HG02981 (cell line): ENCODE results near the gene VHLL.
"Not testable (repeated sequence)": the region's sequence is repeated elsewhere in the genome, so short reads cannot be mapped to it uniquely, and the experiment has no call there.

Experiments used
- ATAC-seq: cut with Tn5 transposase; IDR thresholded peaks from one replicate; pipeline ENCODE4 v1.9.1; 2021; ENCODE audit warnings: mild to moderate bottlenecking, moderate library complexity; ENCODE audit not compliant: unreplicated experiment

The VHLL gene

DNA sequence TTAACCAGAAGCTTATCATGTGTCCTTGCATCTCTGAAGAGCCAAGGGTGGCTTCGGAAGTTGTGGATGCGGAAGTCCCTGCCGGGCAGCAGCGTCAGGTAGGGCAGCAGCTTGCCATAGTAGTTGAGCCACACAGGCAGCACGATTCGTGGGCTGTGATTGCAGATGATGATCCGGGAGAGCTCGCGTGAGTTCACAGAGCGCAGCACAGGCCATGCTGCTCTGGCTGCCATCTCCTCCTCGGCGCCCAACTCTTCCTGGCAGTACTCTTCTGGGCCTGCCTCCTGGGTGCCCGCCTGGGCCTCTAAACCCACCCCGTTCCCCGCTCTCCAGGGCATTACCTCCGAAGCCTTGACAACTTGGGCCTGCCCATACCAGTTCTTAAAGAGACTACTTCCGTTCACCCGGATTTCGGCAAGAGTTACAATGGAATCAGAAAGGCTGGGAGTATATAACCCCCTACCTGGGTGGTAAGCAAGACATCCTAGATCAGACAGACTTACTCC is at the start of gene VHLL:
VHLL (minus strand) TSS at position 456 of the 506 bp plus-strand sequence; CDS start at position 338, 118 bp downstream.
- no peak for ATAC-seq

DNA sequence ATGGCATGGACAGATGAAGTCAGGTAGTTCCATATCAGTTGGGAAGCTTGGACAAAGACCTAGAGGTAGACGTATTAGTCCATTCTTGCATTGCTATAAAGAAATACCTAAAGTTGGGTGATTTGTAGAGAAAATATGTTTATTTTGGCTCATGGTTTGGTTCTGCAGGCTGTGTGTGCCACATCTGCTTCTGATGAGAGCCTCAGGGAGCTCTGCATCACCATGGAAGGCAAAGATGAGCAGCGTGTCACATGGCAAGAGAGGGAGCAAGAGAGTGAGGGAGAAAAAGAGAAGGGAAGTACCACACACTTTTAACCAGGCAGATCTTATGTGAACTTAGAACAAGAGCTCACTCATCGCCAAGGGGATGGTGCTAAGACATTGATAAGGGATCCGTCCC is 48.2 kb upstream of the VHLL start:
- ATAC-seq: no peak

DNA sequence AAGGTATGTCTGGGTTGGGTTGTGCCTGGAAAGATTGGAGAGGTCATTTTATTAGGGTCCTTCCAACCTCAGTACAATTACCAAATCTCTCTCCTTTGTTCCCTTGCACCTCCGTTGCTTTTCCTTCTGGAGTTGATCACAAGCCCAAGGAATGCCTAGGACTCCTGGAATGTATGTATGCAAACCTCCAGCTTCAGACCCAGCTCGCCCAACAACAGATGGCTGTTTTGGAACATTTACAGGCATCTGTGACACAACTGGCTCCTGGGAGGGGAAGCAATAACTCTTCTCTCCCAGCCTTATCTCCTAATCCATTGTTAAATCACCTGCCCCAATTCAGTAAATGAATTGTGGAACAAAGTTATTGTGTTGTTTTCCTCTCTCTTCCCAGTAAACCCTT is 47.5 kb upstream of the VHLL start:
- ATAC-seq: no peak

DNA sequence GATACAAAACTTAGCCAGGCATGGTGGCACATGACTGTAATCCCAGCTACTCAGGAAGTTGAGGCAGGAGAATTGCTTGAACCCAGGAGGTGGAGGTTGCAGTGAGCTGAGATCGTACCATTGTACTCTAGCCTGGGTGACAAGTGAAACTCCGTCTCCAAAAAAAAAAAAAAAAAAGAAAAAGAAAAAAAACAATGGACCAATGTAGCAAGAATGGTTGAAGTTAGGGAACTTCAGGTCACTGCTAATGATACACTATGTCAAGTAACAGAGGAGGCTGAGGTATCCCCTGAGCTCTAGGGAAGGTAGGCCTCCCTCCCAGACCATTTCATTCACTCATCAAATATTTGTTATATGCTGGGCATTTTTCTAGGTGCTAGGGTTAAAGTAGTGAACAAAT is 46.9 kb upstream of the VHLL start:
- not testable (repeated sequence) for ATAC-seq

DNA sequence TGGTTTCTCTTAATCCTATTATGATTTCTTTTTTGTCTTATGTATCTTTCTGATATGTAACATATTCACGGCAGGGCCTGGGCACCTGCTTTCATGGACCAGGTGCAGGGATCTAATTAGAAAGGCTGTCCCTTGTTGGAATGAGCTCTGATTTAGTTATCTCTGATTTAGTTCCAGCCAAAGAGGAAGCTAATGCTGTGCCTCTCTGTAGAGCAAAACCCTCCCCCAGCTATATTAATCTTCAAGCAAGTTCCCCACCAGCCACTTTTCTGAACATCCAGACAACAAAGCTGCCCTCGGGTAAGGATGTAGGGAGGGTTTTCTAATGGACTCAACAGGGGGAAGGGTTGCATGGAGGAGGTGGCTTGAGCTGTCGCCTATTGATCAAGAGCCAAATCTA is 45.3 kb upstream of the VHLL start:
- no peak for ATAC-seq

DNA sequence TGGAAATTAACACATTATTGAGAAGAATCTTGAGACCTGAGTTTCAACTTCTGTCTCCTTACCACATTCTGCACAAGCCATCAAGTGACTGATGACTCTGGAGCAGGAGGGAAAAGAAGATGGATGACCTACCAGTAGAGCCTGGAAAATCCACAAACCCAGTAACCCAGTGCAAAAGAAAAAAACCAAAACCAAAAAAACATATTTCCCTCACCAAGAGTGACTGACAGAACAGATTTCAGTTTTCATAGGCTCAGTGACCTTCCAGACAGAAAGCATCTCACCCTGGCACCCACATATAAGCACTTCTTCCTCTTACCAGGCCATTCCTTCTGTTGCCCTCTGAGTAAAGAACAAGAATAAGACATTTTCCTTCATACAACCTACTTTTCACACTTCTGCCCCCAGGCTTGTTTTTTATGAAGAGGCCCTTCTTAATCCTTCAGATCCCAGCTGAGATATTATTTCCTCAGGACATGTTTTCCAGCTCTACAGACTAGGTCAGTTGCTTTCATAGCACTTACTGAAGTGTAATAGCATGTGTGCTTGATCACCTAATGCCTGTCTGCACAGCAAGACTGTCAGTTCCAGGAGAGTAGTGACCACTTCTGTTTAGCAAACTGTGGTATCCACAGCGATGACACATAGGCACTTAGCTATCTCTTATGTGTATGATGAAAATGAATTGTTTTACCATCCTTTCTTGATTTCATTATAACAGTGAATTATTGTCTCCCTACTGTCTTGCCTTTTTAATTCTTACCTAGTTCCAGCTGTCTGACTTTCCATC is 43.3 kb upstream of the VHLL start:
- ATAC-seq: no peak

DNA sequence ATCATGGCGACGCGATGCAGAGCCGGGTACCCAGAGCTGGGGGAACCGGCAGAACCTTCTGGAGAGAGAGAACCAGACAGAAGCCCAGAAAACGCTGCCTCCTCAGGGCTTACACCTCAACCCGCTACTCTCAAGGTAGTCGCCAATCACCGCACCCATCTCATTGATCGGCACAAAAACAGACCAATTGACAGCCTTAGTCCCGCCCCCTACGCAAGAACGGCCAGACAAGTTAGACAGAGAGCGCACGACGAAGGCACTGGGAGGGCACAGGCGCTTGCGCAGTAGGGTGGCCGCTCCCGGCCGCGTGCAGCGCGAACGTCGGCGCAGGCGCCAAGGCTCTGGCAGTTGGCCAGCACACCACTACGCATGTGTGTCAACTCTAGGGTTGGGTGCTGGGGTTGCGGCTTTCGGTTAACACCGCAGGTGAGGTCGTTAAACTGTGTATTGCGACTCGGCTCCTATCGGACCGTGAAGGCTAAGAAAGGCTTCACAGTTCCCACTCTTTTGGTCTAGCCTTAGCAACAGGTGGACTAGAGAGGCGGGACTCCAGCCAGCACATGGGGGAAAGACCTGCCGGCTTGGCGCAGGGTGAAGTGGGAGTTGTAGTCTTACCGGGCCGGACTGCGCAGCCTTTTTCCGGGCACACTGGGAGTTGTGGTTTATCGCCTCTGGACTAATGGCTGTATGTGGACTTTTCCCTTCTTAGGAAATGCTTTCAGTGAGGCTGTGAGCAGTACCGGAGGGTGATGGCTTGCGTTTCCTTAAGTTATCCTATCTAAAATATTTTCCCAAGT is 39.3 kb upstream of the VHLL start, which contains the start of the genes CCT3 and TSACC:
CCT3 (minus strand) TSS at position 113 of the 797 bp plus-strand sequence; CDS start at position 5, 108 bp downstream.
TSACC (plus strand) TSS at position 347 of the 797 bp plus-strand sequence. CDS start 1,232 bp downstream, outside the sequence.
- peak; percentile 90 for ATAC-seq

DNA sequence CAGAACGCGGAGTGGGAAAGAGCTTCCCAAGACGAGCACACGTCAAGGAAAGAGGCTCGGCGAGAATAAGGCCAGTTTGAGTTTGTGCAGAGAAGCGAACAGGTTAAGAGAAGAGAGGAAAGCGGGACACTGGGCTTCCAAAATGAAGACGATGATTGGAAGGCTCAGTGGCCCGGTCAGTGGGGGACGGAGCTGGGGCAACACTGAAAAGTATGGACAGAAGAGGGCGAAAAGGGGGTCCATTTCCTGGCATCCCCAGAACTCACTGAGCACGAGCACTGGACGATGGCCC is 38.7 kb upstream of the VHLL start:
- no peak for ATAC-seq

DNA sequence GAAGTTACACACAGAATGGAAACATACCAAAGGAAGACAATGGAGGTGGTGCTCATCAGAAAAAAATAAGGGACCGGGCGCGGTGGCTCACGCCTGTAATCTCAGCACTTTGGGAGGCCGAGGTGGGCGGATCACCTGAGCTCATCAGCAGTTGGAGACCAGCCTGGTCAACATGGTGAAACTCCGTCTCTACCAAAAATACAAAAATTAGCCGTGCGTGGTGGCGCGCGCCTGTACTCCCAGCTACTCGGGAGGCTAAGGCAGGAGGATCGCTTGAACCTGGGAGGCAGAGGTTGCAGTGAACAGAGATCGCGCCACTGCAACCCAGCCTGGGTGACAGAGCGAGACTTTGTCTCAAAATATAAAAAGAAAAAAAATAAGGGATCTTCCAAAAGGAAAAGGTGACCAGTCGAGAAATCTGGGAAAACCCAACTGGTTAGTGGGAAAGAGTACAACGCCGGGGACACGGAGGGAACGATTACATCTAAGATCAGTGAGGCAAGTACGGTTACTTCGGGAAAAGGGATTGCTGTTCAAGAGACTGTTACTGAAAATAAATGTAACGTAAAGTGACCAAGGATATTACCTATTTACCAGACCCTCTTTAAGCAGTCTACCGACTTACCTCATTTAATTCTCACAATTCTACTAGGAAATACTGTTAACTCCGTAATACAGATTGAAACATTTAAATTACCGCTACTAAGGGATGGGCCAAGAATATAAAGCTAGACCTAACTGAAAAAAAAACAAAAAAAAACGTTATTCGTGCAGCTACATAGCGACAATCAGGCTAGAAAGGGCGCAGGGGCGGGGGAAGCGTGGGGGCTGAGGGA is 38.2 kb upstream of the VHLL start:
- no peak for ATAC-seq

DNA sequence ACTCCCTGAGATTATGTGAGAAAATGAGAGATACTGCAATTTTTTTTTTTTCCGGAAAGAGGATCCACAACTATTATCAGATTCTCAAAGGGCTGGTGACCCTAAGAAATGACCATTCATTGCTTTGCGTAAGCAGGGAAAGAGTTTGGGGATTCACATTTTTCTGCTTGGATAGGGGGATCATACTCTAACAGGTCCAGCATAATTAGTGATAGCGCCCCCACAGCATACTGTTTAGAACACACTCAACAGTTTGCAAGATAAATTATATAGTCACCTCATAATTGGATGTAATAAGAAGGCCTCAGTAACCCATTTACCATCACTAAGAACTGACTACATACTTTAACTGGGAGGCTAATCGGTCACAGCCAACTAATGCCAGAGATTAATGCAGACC is 37.1 kb upstream of the VHLL start:
- ATAC-seq: no peak

DNA sequence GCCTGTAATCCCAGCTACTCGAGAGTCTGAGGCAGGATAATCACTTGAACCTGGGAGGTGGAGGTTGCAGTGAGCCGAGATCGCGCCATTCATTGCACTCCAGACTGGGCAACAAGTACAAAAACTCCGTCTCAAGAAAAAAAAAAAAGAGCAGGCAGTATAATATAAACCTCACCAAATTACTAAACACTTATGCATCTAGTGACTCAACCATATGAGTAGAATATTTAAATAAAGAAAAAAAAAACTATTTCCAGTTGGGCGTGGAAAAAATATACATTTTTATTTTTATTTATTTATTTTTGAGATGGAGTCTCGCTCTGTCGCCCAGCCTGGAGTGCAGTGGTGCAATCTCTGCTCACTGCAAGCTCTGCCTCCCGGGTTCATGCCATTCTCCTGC is 24.1 kb upstream of the VHLL start:
- not testable (repeated sequence) for ATAC-seq

DNA sequence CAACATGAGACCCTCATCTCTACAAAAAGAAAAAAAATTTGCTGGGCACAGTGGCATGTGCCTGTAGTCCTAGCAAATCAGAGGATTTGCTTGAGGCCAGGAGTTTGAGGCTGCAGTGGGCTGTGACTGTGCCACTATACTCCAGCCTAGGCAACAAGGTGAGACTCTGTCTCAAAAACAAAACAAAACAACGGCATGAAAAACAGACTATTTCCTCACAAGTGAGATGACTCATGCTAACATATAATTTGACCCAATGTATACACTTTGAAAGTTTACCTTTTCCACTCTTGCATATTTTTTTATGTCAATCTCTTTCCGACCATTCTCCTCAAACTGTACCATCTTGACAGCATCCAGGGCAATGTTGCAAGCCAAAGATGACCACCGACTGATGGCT is 21.5 kb upstream of the VHLL start:
- no peak for ATAC-seq

DNA sequence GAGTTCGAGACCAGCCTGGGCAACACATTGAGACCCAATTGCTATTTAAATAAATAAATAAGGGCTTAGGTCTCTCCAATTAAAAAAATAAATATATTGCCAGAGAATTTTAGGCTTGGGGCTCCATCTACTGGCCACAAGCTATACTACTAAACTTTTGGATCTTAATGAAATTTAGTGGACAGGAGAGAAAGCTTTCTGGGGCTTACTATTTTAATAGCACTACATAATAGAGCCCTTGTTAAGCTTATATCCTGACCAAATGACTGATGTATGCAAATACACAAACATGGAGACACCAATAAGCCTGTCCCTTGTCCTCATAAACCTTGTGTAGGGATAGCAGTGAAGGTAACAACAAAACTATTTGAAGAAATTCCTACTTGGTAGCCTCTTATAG is 20.6 kb upstream of the VHLL start:
- no peak for ATAC-seq

DNA sequence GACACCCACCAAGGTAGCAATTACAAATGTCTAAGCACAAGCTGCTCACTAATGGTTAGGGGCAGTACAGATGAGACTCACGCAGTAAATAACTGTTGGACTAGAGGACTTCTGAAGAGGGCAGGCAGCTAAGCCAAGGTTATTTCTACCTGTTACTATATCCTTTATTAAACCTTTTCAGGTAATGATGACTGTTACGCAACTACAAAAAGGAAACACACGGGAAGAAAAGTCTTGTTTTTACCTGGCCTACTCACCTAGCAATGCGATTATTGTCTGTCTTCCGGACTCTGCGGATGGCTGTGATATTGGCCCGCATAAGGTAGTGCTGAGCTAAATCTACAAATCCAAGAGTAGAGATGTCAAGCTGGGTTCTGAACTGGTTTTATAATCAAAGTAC is 17.8 kb upstream of the VHLL start:
- ATAC-seq: no peak

DNA sequence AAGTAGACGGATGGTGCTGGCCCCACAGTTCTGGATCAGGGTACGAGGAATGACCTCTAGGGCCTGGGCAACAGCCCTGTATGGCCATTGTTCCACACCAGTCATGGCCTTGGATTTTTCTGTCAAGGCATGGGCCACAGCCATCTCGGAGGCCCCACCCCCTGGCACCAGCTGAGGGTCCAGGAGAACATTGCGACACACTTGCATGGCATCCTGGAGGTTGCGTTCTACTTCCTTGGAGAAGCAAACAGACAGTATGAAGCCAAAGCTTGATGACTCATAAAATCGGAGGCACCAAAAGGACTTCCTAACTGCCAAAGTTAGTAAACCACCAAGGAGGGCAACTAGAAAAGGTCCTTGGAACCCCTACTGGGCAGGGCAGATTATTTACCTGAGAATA is 11.9 kb upstream of the VHLL start:
- ATAC-seq: no peak

DNA sequence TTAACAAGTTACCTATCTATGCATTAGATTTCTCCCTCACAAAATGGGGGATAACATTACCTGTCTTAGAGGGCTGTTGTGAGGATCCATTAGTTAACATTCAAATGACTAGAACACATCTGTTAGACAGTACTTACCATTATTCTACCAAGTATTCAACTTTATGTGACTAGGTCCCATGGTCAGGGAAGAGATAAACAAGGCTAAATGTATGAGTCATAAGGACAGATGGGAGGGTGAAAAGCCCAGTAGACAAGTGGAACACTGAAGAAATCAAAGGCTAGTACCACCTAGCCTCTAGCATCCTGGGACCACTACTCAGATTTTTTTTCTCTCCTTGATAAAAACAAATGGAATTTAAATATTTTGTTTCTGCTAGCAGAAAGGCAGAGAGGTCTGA is 9.0 kb upstream of the VHLL start:
- ATAC-seq: no peak

DNA sequence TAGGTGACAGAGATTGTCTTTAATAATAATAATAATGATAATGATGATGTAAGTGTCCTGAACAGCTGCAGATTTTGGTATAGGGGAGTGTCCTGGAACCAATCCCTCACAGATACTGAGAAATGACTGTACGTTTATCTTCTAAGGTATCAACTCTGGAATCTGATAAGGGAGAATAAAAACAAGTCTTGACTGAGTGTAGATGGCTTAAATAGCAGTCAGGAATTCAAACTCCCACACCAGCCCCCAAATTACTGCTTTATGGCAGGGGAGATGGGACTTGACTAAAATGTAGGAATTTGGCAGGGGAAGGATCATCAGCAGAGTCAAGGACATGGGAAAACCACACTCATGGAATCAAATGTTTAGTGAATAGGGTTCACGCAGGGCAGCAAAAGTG is 6.1 kb upstream of the VHLL start:
- no peak for ATAC-seq

DNA sequence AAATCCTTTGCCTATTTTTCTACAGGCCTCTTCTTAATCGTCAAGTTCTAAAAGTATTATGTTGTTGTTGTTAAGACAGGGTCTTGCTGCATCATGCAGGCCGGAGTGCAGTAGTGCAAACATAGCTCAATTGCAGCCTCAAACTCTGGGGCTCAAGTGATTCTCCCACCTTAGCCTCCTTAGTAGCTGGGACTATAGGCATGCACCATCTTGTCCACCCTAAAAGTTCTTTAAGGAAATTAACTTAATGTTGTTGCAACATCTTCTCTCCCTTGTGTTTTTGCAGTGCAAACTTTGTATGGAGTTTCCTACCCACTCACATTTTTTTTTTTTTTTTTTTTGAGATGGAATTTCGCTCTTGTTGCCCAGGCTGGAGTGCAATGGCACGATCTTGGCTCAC is 4.1 kb upstream of the VHLL start:
- ATAC-seq: no peak

DNA sequence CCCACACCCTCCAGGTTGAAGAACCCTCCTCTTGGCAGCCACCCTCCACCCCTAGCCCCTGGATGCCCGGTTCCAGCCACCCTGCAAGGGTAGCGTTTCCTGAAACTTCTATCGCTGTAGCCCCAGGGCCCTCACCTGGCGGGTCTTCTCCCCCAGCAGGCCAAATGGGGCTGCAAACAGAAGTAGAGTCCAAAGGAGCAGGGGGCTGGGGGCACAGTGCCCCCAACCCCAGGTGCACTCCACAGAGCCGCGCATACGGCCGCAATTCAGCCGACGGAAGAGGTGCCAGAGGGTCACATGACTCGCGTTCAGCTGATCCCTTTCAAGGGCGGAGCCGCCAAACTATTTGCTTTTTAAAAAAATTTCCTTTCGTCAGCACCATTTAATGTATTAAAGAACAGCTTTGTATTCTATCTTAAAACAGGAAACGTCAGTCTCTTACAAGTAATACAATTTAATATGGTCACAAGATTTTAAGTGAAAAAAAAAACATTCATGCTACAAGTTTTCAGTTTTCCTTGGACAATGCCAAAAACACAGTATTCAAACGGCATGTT is 3.6 kb downstream of the VHLL start, which contains the start of gene GLMP:
GLMP (minus strand) TSS at position 289 of the 557 bp plus-strand sequence; CDS start at position 255, 34 bp downstream.
- no peak for ATAC-seq

DNA sequence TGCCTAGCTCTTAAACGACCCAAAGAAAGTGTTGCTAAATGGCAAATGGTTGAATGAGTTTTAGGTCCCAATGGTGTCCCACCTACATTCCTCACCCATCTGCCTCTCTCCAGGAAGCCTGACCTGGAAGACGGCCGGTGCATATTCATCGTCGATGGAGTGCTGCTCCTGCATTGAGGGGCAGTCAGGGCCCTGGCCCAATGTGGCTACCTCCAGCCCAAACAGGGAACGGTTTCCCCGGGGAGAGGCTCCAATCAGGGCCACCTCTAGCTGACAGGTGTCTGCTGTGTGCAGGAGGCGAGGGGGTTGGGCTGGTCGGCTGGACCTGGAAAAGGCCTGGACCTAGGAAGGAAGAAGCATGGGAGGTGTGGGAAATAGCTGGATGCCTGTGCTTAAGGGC is 5.2 kb downstream of the VHLL start:
- ATAC-seq: no peak

DNA sequence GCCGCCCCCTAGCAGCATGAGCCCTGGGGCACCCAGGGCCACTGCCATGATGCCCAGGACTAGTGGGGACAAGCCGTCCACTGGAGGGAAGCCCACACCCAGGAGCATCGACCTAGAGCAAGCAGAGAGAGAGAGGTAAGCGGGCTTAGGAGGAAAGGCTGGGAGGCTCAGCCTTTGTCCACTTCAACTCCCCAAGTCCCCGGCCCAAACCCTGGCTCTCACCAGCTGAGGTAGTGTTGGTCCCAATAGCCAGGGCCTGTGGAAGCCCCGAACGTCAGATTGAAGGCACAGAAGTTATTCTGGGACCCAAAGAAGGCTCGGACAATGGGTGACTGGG is 6.0 kb downstream of the VHLL start:
- ATAC-seq: no peak
